GM19452 (cell line): ENCODE measurements around the gene ANO4.

ENCODE experiments used
- ATAC-seq: cut with Tn5 transposase; IDR thresholded peaks from one replicate; pipeline ENCODE4 v1.9.1; 2021; ENCODE audit not compliant: unreplicated experiment

ANO4 gene

GRCh38 chr12:101173197-101173749 lies 378.7 kb downstream of the ANO4 start:
- ATAC-seq: no peak

GRCh38 chr12:101174541-101174940 lies 380.0 kb downstream of the ANO4 start:
- no peak for ATAC-seq
